Measurements from ENCODE around the gene CCDC177. TPM values are rescaled to one million over a fixed set of nuclear protein-coding genes. Genes with fewer than 3 reads are reported as not detected.

CCDC177 gene
- total and polyA plus RNA-seq, 2 of the 8 experiments (the other 6 are each of a cell fraction or from before 2014, with no cell fraction given): 0.62 to 2.8 TPM

- no peak overlapping the region for H4K91ac ChIP-seq (replicated peaks; ENCODE audit: insufficient read length, low read length)
- H2BK120ac ChIP-seq (replicated peaks; ENCODE audit: low read depth, low read length): no peak overlapping the region
- H2BK15ac ChIP-seq (ENCODE audit: low read length): no peak overlapping the region
- no peaks in the 10 kb centered on the region for H3K79me1 ChIP-seq (ENCODE audit: low read depth, low read length)
- no peak overlapping the region for H3K56ac ChIP-seq (replicated peaks; ENCODE audit: insufficient read length, low read depth, low read length)
- no peaks in the 10 kb centered on the region for H4K20me1 ChIP-seq (replicated peaks in 1 of 2; ENCODE audit: control insufficient read depth in 1 of 2, insufficient read depth in 2 of 2, low read length in 2 of 2)
- H3K23ac ChIP-seq (ENCODE audit: insufficient read length): no peak overlapping the region
- FAIRE-seq: no peak
- no peak overlapping the region for H3K4me2 ChIP-seq (ENCODE audit: insufficient read depth in 1 of 2, low read depth in 2 of 2, low read length in 2 of 2)
- no peaks in the 10 kb centered on the region for H3K79me2 ChIP-seq (ENCODE audit: control insufficient read depth in 1 of 2, insufficient read depth in 2 of 2, low read length in 2 of 2)
- H3K23me2 ChIP-seq (ENCODE audit: low read depth, low read length): no peaks in the 10 kb centered on the region
- H3K14ac ChIP-seq (ENCODE audit: insufficient read length): no peak overlapping the region
- no peak overlapping the region for H2BK12ac ChIP-seq (ENCODE audit: low read depth, low read length)
- H4K5ac ChIP-seq (ENCODE audit: insufficient read length, low read depth, low read length): no peak overlapping the region
- no peak overlapping the region for H3K4me3 ChIP-seq (ENCODE audit: extremely low read depth in 1 of 4, insufficient read depth in 2 of 4, low read depth in 3 of 4, low read length in 4 of 4)
- no peak overlapping the region for H3K27ac ChIP-seq (ENCODE audit: low read depth, low read length)
- no peak for DNase-seq (ENCODE audit: low read depth in 1 of 2, low spot score in 2 of 2)
- no peak overlapping the region for H2AK5ac ChIP-seq (ENCODE audit: low read depth, low read length)
- ChIA-PET POLR2A (ENCODE audit: partially characterized antibody) (interaction anchor here (1.3 to 1.6 kb wide), 2 partner anchors 9 to 44 kb away, joined by 3 to 4 read pairs; no protein-coding TSS in a partner anchor), CTCF (ENCODE audit: partially characterized antibody) (interaction anchor here (0.6 to 1.4 kb wide), 4 partner anchors 8 to 52 kb away, joined by 3 to 6 read pairs (median 4); partner anchors contain the start of gene CCDC177)
- no peak overlapping the region for H3K9ac ChIP-seq (replicated peaks in 1 of 4; ENCODE audit: extremely low read depth in 1 of 4, low read depth in 3 of 4, low read length in 3 of 4)
- no peak overlapping the region for H2BK5ac ChIP-seq (ENCODE audit: low read depth, low read length)
- no peaks in the 10 kb centered on the region for H3K4me1 ChIP-seq (replicated peaks in 1 of 4; ENCODE audit: control insufficient read depth in 3 of 4, insufficient read depth in 4 of 4, low read length in 3 of 4)
- TF ChIP-seq EGR1 (IDR thresholded peaks at IDR 0.05; ENCODE audit: borderline replicate concordance, low read depth, low read length) (no peak), MAFK (IDR thresholded peaks at IDR 0.05; ENCODE audit: low read depth, low read length) (no peak), EP300 (IDR thresholded peaks at IDR 0.05; ENCODE audit: borderline replicate concordance in 1 of 2, low read depth in 2 of 2, low read length in 2 of 2) (no peak), SIN3A (conservative IDR thresholded peaks at IDR 0.05 in 1 of 2, IDR thresholded peaks at IDR 0.05 in 1 of 2; ENCODE audit: low read depth in 1 of 2, low read length in 2 of 2) (no peak), ZNF274 (IDR thresholded peaks at IDR 0.05; ENCODE audit: borderline replicate concordance, extremely low read depth, low read length) (no peak), PHF8 (conservative IDR thresholded peaks at IDR 0.05; ENCODE audit: low read depth, low read length) (no peak), NANOG (IDR thresholded peaks at IDR 0.05; ENCODE audit: insufficient read depth, low read depth, low read length, poor library complexity, severe bottlenecking) (no peak), SP1 (IDR thresholded peaks at IDR 0.05; ENCODE audit: low read depth, low read length) (no peak), RBBP5 (IDR thresholded peaks at IDR 0.05; ENCODE audit: borderline replicate concordance, low read depth, low read length) (no peak), TBP (IDR thresholded peaks at IDR 0.05; ENCODE audit: low read depth, low read length) (no peak), SUZ12 (IDR thresholded peaks at IDR 0.05; ENCODE audit: low read length) (no peak), SIRT6 (IDR thresholded peaks at IDR 0.05; ENCODE audit: low read length) (no peak)
- H2BK20ac ChIP-seq (ENCODE audit: low read length): no peak overlapping the region
- H3K4ac ChIP-seq (replicated peaks; ENCODE audit: insufficient read length, low read depth, low read length): no peak overlapping the region
- no peak overlapping the region for H2AFZ ChIP-seq (ENCODE audit: low read length)
- no peaks in the 10 kb centered on the region for H3K36me3 ChIP-seq (ENCODE audit: control insufficient read depth in 2 of 4, insufficient read depth in 4 of 4, low read length in 3 of 4)
- no peak overlapping the region for H4K8ac ChIP-seq (ENCODE audit: extremely low read depth, insufficient read depth, low read length)
- H3K27me3 ChIP-seq (replicated peaks in 1 of 4; ENCODE audit: control insufficient read depth in 3 of 4, extremely low read depth in 1 of 4, insufficient read depth in 3 of 4, low read length in 3 of 4): no peaks in the 10 kb centered on the region
- H3K9me3 ChIP-seq (ENCODE audit: insufficient read depth in 2 of 2, low read depth in 1 of 2, low read length in 1 of 2): no peaks in the 10 kb centered on the region
- 91% methylated on average over 14 of the region's 14 CpGs; no CpG with 5 or more reads in 1 of the 2 experiments for WGBS, 2 experiments (ENCODE audit: extremely low coverage in 1 of 2, insufficient coverage in 1 of 2, insufficient read length in 1 of 2, insufficient replicate concordance in 2 of 2, low coverage in 1 of 2, low lambda C conversion rate in 2 of 2, missing lambda C conversion rate in 1 of 2)
- no peak overlapping the region for H3K18ac ChIP-seq (ENCODE audit: extremely low read depth, low read length)
These were observed 47.0 kb downstream of the CCDC177 start for GRCh38 chr14:69527635-69528034.
